HAP-1 (cell line): ENCODE results near the gene ATP2B2.

ENCODE experiments used
- DNase-seq, 2 experiments: peaks; one replicate each; pipeline ENCODE4 v3.0.0-alpha.2; 2016 to 2020; ENCODE audit warnings: low spot score in 2 of 2
- H3K27me3 ChIP-seq: fragments of 250-450 bp; sonication (Bioruptor Pico); 2 replicates; pipeline ENCODE4 v1.5.1; 2020; ENCODE audit warnings: low read depth, mild to moderate bottlenecking, moderate library complexity
- H3K36me3 ChIP-seq: fragments of 250-450 bp; sonication (Bioruptor Pico); replicated peaks from 2 replicates; pipeline ENCODE4 v1.5.1; 2020; ENCODE audit warnings: mild to moderate bottlenecking
- H3K4me1 ChIP-seq: fragments of 250-450 bp; sonication (Bioruptor Pico); 2 replicates; pipeline ENCODE4 v1.5.1; 2020; ENCODE audit warnings: mild to moderate bottlenecking
- H3K4me3 ChIP-seq: fragments of 250-450 bp; sonication (Bioruptor Pico); 2 replicates; pipeline ENCODE4 v1.5.1; 2020; ENCODE audit warnings: mild to moderate bottlenecking, moderate library complexity
- H3K9me3 ChIP-seq: fragments of 250-450 bp; sonication (Bioruptor Pico); 2 replicates; pipeline ENCODE4 v1.5.1; 2020; ENCODE audit warnings: mild to moderate bottlenecking, moderate library complexity
- in situ Hi-C: fragments of 300-500 bp; cut with MboI; formaldehyde crosslinking; loops from 3 replicates; pipeline ENCODE4 v1.14.3; 2020; ENCODE audit warnings: low sequenced_read_pairs, inconsistent platforms, mixed read lengths

Gene ATP2B2

DNA sequence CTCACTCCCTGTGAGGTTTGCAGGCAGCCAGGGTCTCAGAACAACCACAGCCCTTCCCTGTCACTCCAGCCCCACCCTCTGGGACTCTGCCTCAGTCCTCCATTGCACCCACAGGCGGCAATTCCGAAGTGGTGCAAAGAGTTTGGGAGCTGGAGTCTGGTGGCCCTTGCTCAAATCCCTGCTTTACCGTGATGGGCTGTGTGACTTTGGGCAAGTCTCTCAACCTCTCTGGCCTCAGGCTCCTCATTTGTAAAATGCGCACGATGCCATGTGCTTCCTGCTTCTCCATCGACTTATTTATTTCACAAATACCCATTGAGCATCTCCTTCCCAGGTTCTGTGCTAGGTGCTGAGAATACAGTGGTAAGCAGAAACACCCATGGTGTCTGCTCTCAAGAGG, 7.3 kb upstream of the ATP2B2 start:
- in situ Hi-C loops, result no loop called here
- no peaks in the 10 kb centered on the region for H3K9me3 ChIP-seq
- H3K4me1 ChIP-seq, result no peaks in the 10 kb centered on the region
- DNase-seq, result no peak
- H3K27me3 ChIP-seq, result peaks cover 1% of the 10 kb centered on the region; the same call in 1 of the 2 replicates
- no peak overlapping the region for H3K4me3 ChIP-seq
- H3K36me3 ChIP-seq, result no peaks in the 10 kb centered on the region

DNA sequence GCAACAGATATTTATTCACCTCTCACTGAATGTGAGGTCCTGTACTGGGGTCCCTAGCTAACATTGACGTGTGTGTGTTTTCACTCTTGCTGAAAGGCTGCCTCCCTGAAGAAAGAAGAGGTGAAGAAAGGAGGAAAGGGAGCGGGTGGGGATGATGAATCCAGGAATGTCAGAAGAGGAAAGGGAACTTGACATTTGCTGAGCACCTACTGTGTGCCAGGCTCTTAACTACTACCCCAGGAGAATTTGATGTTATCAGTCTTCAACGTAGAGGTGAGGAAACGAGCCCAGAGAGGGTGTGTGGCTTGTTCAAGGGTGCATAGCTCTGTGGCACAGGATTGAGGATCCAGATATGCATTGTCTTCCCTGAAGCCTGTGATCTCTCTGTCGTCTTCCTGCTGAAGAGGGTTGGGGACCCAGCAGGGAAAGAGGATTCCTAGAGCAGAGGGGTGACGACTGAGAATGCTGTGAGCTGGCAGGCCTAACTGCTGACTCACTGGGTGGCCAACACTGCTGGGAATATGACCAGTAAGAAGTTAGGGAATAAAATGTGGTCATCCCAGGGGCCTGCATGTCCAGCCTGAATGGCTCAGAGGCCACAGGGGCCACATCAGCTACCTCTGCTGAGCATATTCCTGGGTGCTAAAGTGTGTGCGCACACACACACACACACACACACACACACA, 6.6 kb upstream of the ATP2B2 start:
- Histone ChIP-seq H3K27me3 (no peaks in the 10 kb centered on the region), H3K36me3 (no peaks in the 10 kb centered on the region)
- DNase-seq, result no peak

DNA sequence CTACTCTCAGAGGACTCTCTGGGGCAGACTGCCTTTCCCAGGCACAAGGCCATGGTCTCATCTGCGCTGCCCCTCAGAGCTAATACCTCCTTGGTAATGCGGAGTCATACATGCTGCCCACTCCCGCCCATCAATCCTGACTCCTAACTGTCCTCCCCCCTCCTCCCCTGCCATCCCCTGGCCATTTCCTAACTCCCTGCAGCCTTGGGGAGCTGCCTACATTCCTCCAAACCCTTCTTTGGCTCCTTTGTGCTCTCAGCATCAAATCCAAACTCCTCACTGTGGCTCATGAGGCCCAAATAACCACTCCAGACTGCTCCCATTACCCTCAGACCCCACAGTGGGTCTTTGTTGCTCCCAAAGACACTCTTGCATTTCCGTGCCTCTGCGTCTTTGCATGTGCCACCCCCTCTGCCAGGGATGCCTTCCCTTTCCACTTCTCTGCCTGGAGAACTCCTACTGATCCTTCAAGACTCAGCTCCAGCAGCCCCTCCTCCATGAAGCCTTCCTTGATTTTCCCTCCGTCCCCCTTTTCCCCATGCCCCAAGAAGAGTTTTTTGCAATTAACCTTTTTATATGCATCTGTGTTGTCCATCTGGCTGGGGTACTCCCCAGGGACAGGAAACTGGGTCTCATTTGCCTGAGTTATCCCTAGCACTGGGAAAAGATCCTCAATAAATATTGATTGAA, 5.5 kb upstream of the ATP2B2 start:
- Histone ChIP-seq H3K9me3 (no peaks in the 10 kb centered on the region), H3K27me3 (0 out of 2 replicates have a peak, but pooled peaks cover 1% of the 10 kb centered on the region), H3K4me1 (no peaks in the 10 kb centered on the region), H3K4me3 (no peak overlapping the region), H3K36me3 (no peaks in the 10 kb centered on the region)
- no peak for DNase-seq
- in situ Hi-C loops, result no loop called here

More for the DNA sequence above, 6.6 kb upstream of the ATP2B2 start:
- Histone ChIP-seq H3K4me3 (no peak overlapping the region), H3K4me1 (no peaks in the 10 kb centered on the region), H3K9me3 (no peaks in the 10 kb centered on the region)
- in situ Hi-C loops, result no loop called here

DNA sequence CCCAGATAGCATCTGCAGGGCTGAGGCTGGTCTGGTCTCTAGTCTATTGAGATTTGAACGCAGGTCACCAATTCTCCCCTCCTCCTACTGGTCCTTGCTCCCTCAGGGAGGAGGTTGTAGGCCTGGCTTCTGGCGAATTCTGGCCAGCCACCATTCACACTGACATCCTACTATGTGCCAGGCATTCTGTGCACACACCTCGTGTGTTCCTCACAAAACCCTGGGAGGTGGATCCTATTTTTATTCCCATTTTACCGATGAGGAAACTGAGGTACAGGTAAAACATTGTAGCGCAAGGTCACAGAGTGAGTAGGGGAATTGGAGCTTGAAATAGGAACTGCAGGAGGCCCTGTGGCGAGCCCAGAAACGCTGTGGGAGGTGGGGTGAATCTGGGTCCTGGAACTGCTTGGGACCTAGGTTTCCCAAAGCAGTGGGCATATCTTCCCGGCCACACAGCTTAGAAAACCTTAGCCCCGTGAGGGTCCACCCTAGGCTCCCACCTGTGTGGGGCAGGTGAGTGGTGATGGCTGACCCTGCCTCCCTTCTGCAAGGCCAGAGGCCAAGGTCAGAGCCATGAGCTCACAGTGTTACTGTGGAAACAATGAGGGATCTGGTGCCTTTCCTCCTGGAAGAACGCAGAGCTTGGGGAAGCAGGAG, 4.8 kb upstream of the ATP2B2 start:
- no peak overlapping the region for H3K4me3 ChIP-seq
- no peaks in the 10 kb centered on the region for H3K36me3 ChIP-seq
- H3K4me1 ChIP-seq, result no peaks in the 10 kb centered on the region
- in situ Hi-C loops, result no loop called here
- no peaks in the 10 kb centered on the region for H3K9me3 ChIP-seq
- H3K27me3 ChIP-seq, result peaks cover 5% of the 10 kb centered on the region
- DNase-seq, result no peak

DNA sequence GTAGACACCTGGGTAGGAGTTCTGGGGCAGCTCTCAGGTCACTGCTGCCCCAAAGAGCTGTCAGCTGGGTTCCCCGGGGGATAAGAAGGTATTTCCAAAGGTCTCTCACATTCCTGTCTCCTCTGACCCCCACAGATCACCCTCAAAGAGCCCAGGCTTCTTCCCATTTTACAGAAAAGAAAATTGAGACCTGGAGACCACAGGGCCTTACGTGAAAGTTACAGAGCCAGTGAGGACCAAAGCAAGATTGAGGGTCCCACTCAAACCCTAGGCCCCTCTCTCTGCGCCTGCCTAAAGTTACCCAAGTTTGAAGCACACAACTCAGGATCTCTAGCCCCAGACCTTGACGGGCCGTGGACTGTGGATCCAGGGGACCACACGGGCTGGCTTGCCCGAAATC, 3.9 kb upstream of the ATP2B2 start:
- Histone ChIP-seq H3K27me3 (peaks cover 13% of the 10 kb centered on the region), H3K9me3 (no peaks in the 10 kb centered on the region), H3K4me3 (no peak overlapping the region), H3K4me1 (no peaks in the 10 kb centered on the region), H3K36me3 (no peaks in the 10 kb centered on the region)
- in situ Hi-C loops, result no loop called here
- DNase-seq, result no peak

DNA sequence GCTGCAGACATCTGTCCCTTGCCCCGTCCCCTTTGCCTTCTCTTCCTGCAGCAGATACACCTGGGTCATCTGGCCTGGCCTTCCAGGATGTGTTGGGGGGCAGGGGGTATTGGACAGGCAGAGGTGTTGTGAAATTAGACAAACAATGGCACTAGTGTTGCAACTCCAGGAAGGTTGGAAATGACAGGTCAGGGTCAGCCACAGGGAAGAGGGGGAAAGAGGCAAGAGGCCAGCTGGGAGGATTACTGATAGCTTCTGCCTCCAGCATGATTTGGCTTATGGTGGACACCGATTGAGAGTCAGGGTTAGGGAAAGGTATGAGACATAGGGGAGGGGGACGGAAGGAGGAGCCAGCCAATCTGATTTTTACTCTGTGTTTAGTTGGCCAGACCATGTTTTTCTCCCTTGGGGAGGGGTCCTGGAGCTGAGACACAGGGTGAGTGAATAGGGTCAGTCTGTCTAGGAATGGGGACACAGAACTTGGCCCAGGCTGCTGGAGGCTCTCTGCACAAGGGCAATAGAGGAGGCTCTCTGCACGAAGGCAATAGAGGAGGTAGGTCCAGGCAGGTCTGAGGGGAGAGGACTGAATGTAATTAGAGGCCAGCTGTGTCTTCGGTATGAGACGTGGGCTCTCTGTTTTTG, 3.4 kb upstream of the ATP2B2 start:
- in situ Hi-C loops, result no loop called here
- Histone ChIP-seq H3K36me3 (no peaks in the 10 kb centered on the region), H3K9me3 (no peaks in the 10 kb centered on the region), H3K27me3 (peaks cover 15% of the 10 kb centered on the region), H3K4me1 (no peaks in the 10 kb centered on the region), H3K4me3 (no peak overlapping the region)
- DNase-seq, result no peak

DNA sequence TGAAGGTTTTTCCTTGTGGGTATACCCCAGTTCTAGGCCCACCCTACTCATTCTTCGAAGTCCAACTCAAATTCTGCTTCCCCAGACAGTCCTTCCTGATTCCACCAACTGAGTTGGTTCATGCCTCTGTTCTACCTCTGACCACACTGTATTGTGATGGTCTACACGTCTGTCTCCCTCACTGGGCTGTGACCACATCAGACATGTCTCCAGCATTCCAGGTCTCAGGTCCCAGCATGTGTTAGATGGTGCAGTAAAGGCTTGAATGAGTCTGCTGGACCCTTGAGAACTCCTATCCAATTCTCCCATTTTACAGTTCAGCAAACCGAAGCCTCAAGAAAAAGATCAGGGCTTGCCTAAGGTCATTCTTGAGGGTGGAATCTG, 2.8 kb upstream of the ATP2B2 start:
- DNase-seq, result no peak
- Histone ChIP-seq H3K36me3 (no peaks in the 10 kb centered on the region), H3K27me3 (peaks cover 15% of the 10 kb centered on the region), H3K4me3 (no peak overlapping the region), H3K9me3 (no peaks in the 10 kb centered on the region), H3K4me1 (no peaks in the 10 kb centered on the region)
- in situ Hi-C loops, result no loop called here

DNA sequence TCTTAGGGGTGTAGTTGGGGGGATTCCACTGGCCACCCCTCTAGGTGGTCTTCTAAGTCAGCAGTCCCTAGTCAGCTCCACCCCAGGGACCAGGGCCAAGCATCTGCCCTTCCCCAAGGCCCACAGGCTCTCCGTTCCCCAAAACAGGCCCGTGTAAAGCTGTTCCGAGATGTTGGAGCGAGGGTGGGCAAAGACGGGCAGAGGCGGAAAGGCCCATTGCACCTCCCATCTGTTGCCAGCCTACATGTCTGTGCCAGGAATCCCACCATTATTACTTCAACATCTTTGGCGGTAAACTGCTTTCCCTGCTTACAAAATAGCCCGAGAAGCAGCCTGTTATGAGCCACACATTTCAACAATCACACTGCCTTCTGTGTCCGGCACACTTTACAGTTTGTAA, 1.9 kb upstream of the ATP2B2 start:
- H3K27me3 ChIP-seq, result peaks cover 15% of the 10 kb centered on the region
- in situ Hi-C loops, result no loop called here
- no peak for DNase-seq

DNA sequence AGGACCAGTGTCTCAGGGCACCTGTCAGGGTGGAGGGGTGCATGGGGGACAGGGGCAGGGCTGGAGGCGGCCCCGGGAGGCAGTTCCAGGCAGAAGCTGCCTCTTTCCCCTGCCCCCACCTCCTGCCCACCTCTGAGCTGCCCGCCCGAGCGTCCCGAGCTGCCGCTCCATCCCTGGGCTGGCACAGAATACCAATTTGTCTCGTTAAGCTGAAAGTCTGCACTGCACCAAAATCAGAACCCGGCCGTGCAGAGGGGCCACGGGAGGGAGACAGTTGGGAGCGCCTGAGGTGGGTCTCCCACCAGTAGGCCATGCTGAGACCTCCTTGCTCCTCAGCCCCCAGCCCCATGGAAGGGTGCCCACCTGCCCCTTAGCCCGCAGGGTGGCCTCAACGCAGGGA, 1.3 kb upstream of the ATP2B2 start:
- no peaks in the 10 kb centered on the region for H3K9me3 ChIP-seq
- no peaks in the 10 kb centered on the region for H3K36me3 ChIP-seq
- peaks cover 15% of the 10 kb centered on the region for H3K27me3 ChIP-seq
- DNase-seq, result no peak
- in situ Hi-C loops, result no loop called here
- no peaks in the 10 kb centered on the region for H3K4me1 ChIP-seq
- H3K4me3 ChIP-seq, result no peak overlapping the region

More for the DNA sequence above, 1.9 kb upstream of the ATP2B2 start:
- no peaks in the 10 kb centered on the region for H3K36me3 ChIP-seq
- no peak overlapping the region for H3K4me3 ChIP-seq
- no peaks in the 10 kb centered on the region for H3K4me1 ChIP-seq
- H3K9me3 ChIP-seq, result no peaks in the 10 kb centered on the region

DNA sequence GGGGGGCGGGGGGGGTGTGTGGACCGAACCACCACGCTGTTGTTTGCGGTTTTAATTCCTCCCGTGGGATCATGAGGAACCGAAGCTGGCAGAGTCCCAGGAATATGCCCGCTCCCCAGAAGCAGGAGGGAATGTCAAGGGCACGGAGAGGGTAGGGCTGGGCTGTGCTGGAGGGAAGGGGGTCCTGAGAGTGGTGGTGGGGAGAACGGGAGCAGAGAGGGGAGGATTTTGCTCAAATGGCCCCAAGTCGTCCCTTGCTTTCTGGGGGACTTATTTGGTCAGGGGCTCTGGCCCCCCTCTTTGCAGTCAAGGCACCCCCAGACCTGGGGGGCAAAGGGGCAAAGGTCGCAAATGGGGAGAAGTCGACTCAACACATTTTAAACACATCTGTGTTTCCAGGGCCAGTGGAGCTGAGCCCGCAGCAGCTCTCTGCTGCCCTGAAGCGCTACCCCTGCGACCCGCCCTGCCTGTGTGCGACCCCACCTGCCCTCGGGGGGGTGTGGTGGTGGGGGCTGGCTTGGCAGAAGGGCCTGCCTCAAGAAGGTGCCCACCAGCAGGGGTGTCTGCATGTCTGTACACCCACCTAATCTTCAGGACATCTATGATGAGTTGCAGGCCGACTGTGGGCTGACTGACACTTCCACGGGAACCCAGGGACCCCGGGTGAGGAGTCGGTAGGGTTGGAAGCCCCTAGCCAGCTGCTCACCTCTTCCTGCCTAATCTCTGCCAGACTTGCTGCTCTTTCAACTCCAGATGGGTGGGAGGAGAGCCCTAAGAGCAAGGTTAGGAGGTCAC, 602 bp upstream of the ATP2B2 start:
- Histone ChIP-seq H3K4me3 (no peak overlapping the region), H3K4me1 (no peaks in the 10 kb centered on the region), H3K36me3 (no peaks in the 10 kb centered on the region), H3K27me3 (peaks cover 15% of the 10 kb centered on the region), H3K9me3 (no peaks in the 10 kb centered on the region)
- in situ Hi-C loops, result no loop called here
- no peak for DNase-seq

DNA sequence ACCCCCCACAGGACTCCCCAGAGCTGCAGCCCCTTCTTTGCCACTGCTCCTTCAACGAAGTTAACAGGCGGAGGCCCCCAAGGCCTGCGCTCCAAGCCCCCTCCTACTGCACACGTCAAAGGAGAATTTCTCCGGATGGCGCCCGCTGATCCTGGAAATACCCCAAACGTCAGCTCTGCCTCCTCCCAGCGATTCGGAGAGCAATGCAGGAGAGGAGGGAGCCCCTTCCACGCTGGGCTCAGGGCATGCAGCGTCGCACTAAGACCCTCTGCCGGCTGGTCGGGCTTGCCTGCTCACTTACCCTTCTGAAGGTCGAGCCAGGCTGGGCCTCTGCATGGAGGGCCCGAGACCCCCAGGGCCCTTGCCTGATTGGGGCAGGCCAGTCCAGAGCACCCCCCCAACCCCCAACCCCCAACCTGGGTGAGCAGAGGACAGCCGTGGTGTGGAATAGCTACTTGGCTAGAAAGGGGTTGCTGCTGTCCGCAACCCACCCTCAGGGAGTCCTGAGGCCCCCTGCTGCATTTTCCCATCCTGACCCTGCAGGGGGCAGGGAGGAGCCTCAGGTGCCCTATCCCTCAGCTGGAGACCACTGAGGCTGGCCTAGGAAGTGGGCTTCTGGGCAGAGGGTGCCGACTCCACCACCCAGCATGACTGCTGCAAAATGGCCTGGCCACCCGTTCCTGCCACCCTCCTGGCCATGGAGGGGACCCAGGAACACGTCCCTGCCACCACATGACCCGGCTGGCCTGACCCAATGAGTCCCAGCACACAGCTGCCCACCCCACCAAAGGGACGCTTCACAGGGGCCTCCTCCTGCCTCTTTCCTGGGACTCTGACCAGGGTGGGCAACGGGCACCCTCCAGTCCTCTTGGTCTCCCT, 976 bp downstream of the ATP2B2 start:
- in situ Hi-C loops, result no loop called here
- Histone ChIP-seq H3K9me3 (no peaks in the 10 kb centered on the region), H3K27me3 (peaks cover 15% of the 10 kb centered on the region), H3K4me3 (no peak overlapping the region), H3K4me1 (no peaks in the 10 kb centered on the region), H3K36me3 (no peaks in the 10 kb centered on the region)
- no peak for DNase-seq

DNA sequence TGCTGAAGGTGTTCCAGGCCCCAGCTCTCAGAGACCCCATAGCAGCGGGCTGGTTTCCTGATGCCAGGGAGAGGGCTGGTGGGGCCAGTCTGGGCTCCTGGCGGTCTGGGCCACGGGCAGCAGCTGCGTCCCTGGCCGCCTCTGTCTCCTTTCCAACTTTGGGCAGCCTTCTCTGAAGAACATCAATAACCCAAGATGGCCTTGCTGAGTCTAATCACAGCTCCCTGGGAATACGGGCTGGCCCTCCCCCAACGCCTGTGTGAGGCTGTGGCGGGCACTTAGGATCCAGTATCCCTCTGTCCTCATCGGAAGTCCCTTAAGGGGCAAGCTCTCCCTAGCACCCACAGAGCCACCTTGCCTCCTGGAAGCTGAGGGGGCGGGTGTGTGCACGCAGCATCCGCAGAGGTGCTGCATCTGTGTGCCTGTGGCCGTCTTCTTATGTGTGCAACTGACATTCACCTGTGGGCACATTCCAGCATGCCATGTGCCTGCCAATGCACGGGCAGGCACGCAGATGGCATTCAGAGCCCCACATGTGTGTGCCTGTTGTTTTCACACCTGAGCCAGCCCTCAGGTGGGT, 2.1 kb downstream of the ATP2B2 start:
- Histone ChIP-seq H3K4me1 (no peaks in the 10 kb centered on the region), H3K9me3 (no peaks in the 10 kb centered on the region), H3K4me3 (no peak overlapping the region), H3K27me3 (peaks cover 15% of the 10 kb centered on the region), H3K36me3 (no peaks in the 10 kb centered on the region)
- in situ Hi-C loops, result no loop called here
- no peak for DNase-seq
